Measurements from ENCODE around the gene GRID1.

- TF ChIP-seq CTCF (IDR thresholded peaks at IDR 0.05) (no peak), POLR2A (IDR thresholded peaks at IDR 0.05) (no peak)
Observed at GRCh38 chr10:86356296-86356695, 10.3 kb downstream of the GRID1 start.
